ENCODE measurements around the gene GTF2I. TPM values are rescaled to one million over a fixed set of nuclear protein-coding genes. Genes with fewer than 3 reads are reported as not detected.
"Not testable (repeated sequence)": the region's sequence is repeated elsewhere in the genome, so short reads cannot be mapped to it uniquely, and the experiment has no call there.

Gene GTF2I
- total and polyA plus RNA-seq, 4 donors, result 27.4 to 97.9 (median 65.8) TPM

DNA sequence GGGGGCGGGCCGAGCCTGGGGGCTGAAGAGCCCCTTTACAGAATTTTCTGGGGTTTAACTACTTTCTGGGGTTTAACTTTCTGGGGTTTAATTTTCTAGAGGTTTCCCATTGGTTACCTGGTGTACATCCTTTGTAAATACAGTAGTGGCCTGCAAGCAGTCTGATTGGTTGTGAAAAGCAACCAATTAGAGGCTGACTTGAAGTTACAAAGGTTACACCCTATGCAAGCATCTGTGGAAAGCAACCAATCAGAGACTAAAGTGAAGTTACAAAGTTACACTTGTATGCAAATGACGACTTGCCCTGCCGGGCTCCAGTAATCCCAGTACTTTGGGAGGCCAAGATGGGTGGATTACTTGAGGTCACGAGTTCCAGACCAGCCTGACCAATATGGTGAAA lies 27.4 kb downstream of the GTF2I start:
- Histone ChIP-seq H3K4me3 (ENCODE audit: low read depth in 1 of 3, low read length in 3 of 3) (no peak overlapping the region), H3K27ac (ENCODE audit: low read depth in 1 of 2, low read length in 2 of 2) (no peak overlapping the region), H3K36me3 (ENCODE audit: control insufficient read depth in 4 of 4, insufficient read depth in 3 of 4, low read depth in 1 of 4, low read length in 3 of 4) (peaks cover 2 to 11% (median 5%) of the 10 kb centered on the region in 4 donors), H3K27me3 (ENCODE audit: control insufficient read depth in 4 of 4, insufficient read depth in 4 of 4, low read length in 3 of 4) (no peaks in the 10 kb centered on the region), H3K9me3 (ENCODE audit: control insufficient read depth in 4 of 4, low read length in 3 of 4) (no peaks in the 10 kb centered on the region), H3K4me1 (ENCODE audit: control insufficient read depth in 4 of 4, insufficient read depth in 4 of 4, low read length in 3 of 4) (peaks cover 0 to 3% (median 0%) of the 10 kb centered on the region in 4 donors), H3K9ac (ENCODE audit: low read depth in 1 of 2, low read length in 2 of 2) (no peak overlapping the region)
- 98% methylated on average over 5 of the region's 5 CpGs for WGBS
- no peak for DNase-seq (ENCODE audit: low spot score)
- no peak for TF ChIP-seq HNF4A (conservative IDR thresholded peaks at IDR 0.05)
- TF ChIP-seq, protein P1, sequence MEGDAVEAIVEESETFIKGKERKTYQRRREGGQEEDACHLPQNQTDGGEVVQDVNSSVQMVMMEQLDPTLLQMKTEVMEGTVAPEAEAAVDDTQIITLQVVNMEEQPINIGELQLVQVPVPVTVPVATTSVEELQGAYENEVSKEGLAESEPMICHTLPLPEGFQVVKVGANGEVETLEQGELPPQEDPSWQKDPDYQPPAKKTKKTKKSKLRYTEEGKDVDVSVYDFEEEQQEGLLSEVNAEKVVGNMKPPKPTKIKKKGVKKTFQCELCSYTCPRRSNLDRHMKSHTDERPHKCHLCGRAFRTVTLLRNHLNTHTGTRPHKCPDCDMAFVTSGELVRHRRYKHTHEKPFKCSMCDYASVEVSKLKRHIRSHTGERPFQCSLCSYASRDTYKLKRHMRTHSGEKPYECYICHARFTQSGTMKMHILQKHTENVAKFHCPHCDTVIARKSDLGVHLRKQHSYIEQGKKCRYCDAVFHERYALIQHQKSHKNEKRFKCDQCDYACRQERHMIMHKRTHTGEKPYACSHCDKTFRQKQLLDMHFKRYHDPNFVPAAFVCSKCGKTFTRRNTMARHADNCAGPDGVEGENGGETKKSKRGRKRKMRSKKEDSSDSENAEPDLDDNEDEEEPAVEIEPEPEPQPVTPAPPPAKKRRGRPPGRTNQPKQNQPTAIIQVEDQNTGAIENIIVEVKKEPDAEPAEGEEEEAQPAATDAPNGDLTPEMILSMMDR (IDR thresholded peaks at IDR 0.05; ENCODE audit: low read depth, low read length, missing input control), result no peak
- no peak for TF ChIP-seq TAF1 (conservative IDR thresholded peaks at IDR 0.05)
- TF ChIP-seq JUND (IDR thresholded peaks at IDR 0.05), result no peak
- TF ChIP-seq, protein P2, sequence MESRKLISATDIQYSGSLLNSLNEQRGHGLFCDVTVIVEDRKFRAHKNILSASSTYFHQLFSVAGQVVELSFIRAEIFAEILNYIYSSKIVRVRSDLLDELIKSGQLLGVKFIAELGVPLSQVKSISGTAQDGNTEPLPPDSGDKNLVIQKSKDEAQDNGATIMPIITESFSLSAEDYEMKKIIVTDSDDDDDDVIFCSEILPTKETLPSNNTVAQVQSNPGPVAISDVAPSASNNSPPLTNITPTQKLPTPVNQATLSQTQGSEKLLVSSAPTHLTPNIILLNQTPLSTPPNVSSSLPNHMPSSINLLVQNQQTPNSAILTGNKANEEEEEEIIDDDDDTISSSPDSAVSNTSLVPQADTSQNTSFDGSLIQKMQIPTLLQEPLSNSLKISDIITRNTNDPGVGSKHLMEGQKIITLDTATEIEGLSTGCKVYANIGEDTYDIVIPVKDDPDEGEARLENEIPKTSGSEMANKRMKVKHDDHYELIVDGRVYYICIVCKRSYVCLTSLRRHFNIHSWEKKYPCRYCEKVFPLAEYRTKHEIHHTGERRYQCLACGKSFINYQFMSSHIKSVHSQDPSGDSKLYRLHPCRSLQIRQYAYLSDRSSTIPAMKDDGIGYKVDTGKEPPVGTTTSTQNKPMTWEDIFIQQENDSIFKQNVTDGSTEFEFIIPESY (IDR thresholded peaks at IDR 0.05), result no peak
- TF ChIP-seq RAD21 (IDR thresholded peaks at IDR 0.05), result no peak

DNA sequence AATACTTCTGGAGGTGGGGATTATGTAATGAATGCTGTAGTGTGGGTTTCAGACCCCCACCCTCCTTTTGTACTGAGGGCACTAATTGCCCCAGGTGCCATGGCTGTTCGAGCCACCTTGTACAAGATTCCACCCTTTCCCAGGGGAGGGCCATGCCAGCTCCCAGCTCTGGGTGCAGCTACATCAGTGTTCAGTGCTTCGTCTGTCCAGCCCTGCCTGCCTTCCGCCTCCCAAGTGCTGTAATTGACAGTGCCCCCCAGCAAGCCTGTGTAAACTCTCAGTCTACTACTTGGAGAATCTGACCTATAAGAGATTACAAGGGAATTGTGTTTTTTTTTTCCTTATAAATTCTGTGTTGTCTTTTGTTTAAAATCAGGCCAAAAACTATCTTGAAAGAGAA lies 33.0 kb downstream of the GTF2I start:
- no peak overlapping the region for H3K27ac ChIP-seq (ENCODE audit: low read depth in 1 of 2, low read length in 2 of 2)
- H3K36me3 ChIP-seq (ENCODE audit: control insufficient read depth in 4 of 4, insufficient read depth in 3 of 4, low read depth in 1 of 4, low read length in 3 of 4), result peaks cover 14 to 40% (median 27%) of the 10 kb centered on the region in 4 donors
- TF ChIP-seq, protein P3, sequence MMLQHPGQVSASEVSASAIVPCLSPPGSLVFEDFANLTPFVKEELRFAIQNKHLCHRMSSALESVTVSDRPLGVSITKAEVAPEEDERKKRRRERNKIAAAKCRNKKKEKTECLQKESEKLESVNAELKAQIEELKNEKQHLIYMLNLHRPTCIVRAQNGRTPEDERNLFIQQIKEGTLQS (IDR thresholded peaks at IDR 0.05), result no peak
- TF ChIP-seq FOXA1 (IDR thresholded peaks at IDR 0.05), result no peak
- no peak for TF ChIP-seq HNF4G (IDR thresholded peaks at IDR 0.05)
- TF ChIP-seq, protein P4, sequence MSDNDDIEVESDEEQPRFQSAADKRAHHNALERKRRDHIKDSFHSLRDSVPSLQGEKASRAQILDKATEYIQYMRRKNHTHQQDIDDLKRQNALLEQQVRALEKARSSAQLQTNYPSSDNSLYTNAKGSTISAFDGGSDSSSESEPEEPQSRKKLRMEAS (IDR thresholded peaks at IDR 0.05), result no peak
- no peaks in the 10 kb centered on the region for H3K27me3 ChIP-seq (ENCODE audit: control insufficient read depth in 4 of 4, insufficient read depth in 4 of 4, low read length in 3 of 4)
- WGBS, result 96% methylated on average over 3 of the region's 3 CpGs
- no peaks in the 10 kb centered on the region for H3K9me3 ChIP-seq (ENCODE audit: control insufficient read depth in 4 of 4, low read length in 3 of 4)
- H3K4me3 ChIP-seq (ENCODE audit: low read depth in 1 of 3, low read length in 3 of 3), result no peak overlapping the region
- peaks cover 0 to 5% (median 4%) of the 10 kb centered on the region in 4 donors for H3K4me1 ChIP-seq (ENCODE audit: control insufficient read depth in 4 of 4, insufficient read depth in 4 of 4, low read length in 3 of 4)
- H3K9ac ChIP-seq (ENCODE audit: low read depth in 1 of 2, low read length in 2 of 2), result no peak overlapping the region
- no peak for DNase-seq (ENCODE audit: low spot score)

DNA sequence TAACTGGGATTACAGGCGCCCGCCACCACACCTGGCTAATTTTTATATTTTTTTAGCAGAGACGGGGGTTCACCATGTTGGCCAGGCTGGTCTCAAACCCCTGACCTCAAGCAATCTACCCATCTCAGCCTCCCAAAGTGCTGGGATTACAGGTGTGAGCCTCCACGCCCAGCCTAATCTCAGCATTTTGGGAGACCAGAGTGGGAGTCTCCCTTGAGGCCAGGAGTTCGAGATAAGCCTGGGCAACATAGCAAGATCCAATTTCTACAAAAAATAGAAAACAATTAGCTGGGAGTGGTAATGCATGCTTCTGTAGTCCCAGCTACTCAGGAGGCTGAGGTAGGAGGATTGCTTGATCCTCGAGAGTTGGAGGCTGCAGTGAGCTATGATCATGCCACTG lies 46.9 kb downstream of the GTF2I start:
- DNase-seq (ENCODE audit: low spot score); H3K9ac ChIP-seq (ENCODE audit: low read depth in 1 of 2, low read length in 2 of 2); H3K4me3 ChIP-seq (ENCODE audit: low read depth in 1 of 3, low read length in 3 of 3); H3K27me3 ChIP-seq (ENCODE audit: control insufficient read depth in 4 of 4, insufficient read depth in 4 of 4, low read length in 3 of 4); H3K27ac ChIP-seq (ENCODE audit: low read depth in 1 of 2, low read length in 2 of 2); H3K9me3 ChIP-seq (ENCODE audit: control insufficient read depth in 4 of 4, low read length in 3 of 4): not testable (repeated sequence)
- peaks cover 2 to 17% (median 12%) of the 10 kb centered on the region in 4 donors for H3K4me1 ChIP-seq (ENCODE audit: control insufficient read depth in 4 of 4, insufficient read depth in 4 of 4, low read length in 3 of 4)
- WGBS, result 98% methylated on average over 6 of the region's 6 CpGs
- H3K36me3 ChIP-seq (ENCODE audit: control insufficient read depth in 4 of 4, insufficient read depth in 3 of 4, low read depth in 1 of 4, low read length in 3 of 4), result peaks cover 15 to 51% (median 42%) of the 10 kb centered on the region in 4 donors
